Liver (tissue), 9 donors: Measurements from ENCODE around the gene ADM5. TPM values are rescaled to one million over a fixed set of nuclear protein-coding genes. Genes with fewer than 3 reads are reported as not detected.

ENCODE experiments used
- DNase-seq: peaks from one replicate; pipeline ENCODE4 v3.0.0-alpha.2; 2017; ENCODE audit warnings: low spot score
- H3K27ac ChIP-seq, 2 donors: one replicate each; pipeline ENCODE4 v1.7.0; 2013; ENCODE audit warnings: inconsistent platforms in 2 of 2, low read length in 2 of 2, control low read depth in 1 of 2, low read depth in 1 of 2, mild to moderate bottlenecking in 1 of 2
- H3K27me3 ChIP-seq, 4 donors: one replicate each; pipeline versions ENCODE4 v1.6.1 to v1.7.0; 2013; ENCODE audit warnings: low read length in 3 of 4, inconsistent platforms in 1 of 4, mild to moderate bottlenecking in 1 of 4, moderate library complexity in 1 of 4; ENCODE audit not compliant: control insufficient read depth in 4 of 4, insufficient read depth in 4 of 4
- H3K36me3 ChIP-seq, 4 donors: one replicate each; pipeline versions ENCODE4 v1.6.1 to v1.7.0; 2013; ENCODE audit warnings: low read length in 3 of 4, mild to moderate bottlenecking in 3 of 4, low read depth in 1 of 4, moderate library complexity in 1 of 4; ENCODE audit not compliant: control insufficient read depth in 4 of 4, insufficient read depth in 3 of 4
- H3K4me1 ChIP-seq, 4 donors: one replicate each; pipeline versions ENCODE4 v1.6.1 to v1.7.0; 2013; ENCODE audit warnings: low read length in 3 of 4, mild to moderate bottlenecking in 3 of 4, moderate library complexity in 1 of 4; ENCODE audit not compliant: control insufficient read depth in 4 of 4, insufficient read depth in 4 of 4
- H3K4me3 ChIP-seq, 3 donors: one replicate each; pipeline versions ENCODE4 v1.6.1 to v1.7.0; 2013; ENCODE audit warnings: low read length in 3 of 3, control low read depth in 1 of 3, low read depth in 1 of 3, mild to moderate bottlenecking in 1 of 3
- H3K9ac ChIP-seq, 2 donors: one replicate each; pipeline ENCODE4 v1.7.0; 2013; ENCODE audit warnings: low read length in 2 of 2, mild to moderate bottlenecking in 2 of 2, moderate library complexity in 2 of 2, control low read depth in 1 of 2, low read depth in 1 of 2
- H3K9me3 ChIP-seq, 4 donors: one replicate each; pipeline versions ENCODE4 v1.6.1 to v1.7.0; 2013; ENCODE audit warnings: low read length in 3 of 4; ENCODE audit not compliant: control insufficient read depth in 4 of 4
- CTCF ChIP-seq: fragments of 150-350 bp; IDR thresholded peaks from 2 replicates; pipeline ENCODE4 v1.5.1; 2017; ENCODE audit warnings: improper control_type of control experiment, low read depth, low read length; ENCODE audit not compliant: missing input control
- EGR1 ChIP-seq, 2 donors: IDR thresholded peaks; 2 replicates each; pipeline ENCODE4 v1.6.1; 2016 to 2018; ENCODE audit warnings: antibody characterized with exemption in 2 of 2, low read depth in 2 of 2
- FOXA1 ChIP-seq: IDR thresholded peaks from 2 replicates; pipeline ENCODE4 v1.6.1; 2016; ENCODE audit warnings: antibody characterized with exemption
- FOXA2 ChIP-seq: IDR thresholded peaks from 2 replicates; pipeline ENCODE4 v1.6.1; 2016; ENCODE audit warnings: antibody characterized with exemption
- GABPA ChIP-seq, 2 donors: IDR thresholded peaks in 1 of 2; conservative IDR thresholded peaks in 1 of 2; 2 replicates each; pipeline ENCODE4 v1.6.1; 2016; ENCODE audit warnings: antibody characterized with exemption in 2 of 2, mild to moderate bottlenecking in 1 of 2, moderate library complexity in 1 of 2
- HNF4A ChIP-seq, 2 donors: conservative IDR thresholded peaks; 2 replicates each; pipeline ENCODE4 v1.6.1; 2016; ENCODE audit warnings: antibody characterized with exemption in 2 of 2, mild to moderate bottlenecking in 2 of 2
- HNF4G ChIP-seq: IDR thresholded peaks from 2 replicates; pipeline ENCODE4 v1.6.1; 2016; ENCODE audit warnings: antibody characterized with exemption
- JUND ChIP-seq, 2 donors: IDR thresholded peaks; 2 replicates each; pipeline ENCODE4 v1.6.1; 2016; ENCODE audit warnings: antibody characterized with exemption in 2 of 2
- MAX ChIP-seq: IDR thresholded peaks from 2 replicates; pipeline ENCODE4 v1.6.1; 2016; ENCODE audit warnings: antibody characterized with exemption
- NR2F2 ChIP-seq: IDR thresholded peaks from 2 replicates; pipeline ENCODE4 v1.6.1; 2016; ENCODE audit warnings: antibody characterized with exemption
- RAD21 ChIP-seq, 2 donors: IDR thresholded peaks; 2 replicates each; pipeline ENCODE4 v1.6.1; 2016; ENCODE audit warnings: antibody characterized with exemption in 2 of 2, mild to moderate bottlenecking in 2 of 2
- REST ChIP-seq: IDR thresholded peaks from 2 replicates; pipeline ENCODE4 v1.6.1; 2016; ENCODE audit warnings: antibody characterized with exemption, mild to moderate bottlenecking
- RXRA ChIP-seq, 2 donors: IDR thresholded peaks; 2 replicates each; pipeline ENCODE4 v1.6.1; 2017 to 2018; ENCODE audit warnings: antibody characterized with exemption in 2 of 2, mild to moderate bottlenecking in 1 of 2
- SP1 ChIP-seq: IDR thresholded peaks from 2 replicates; pipeline ENCODE4 v1.6.1; 2018; ENCODE audit warnings: antibody characterized with exemption, mild to moderate bottlenecking
- TAF1 ChIP-seq: conservative IDR thresholded peaks from 2 replicates; pipeline ENCODE4 v1.6.1; 2016; ENCODE audit warnings: antibody characterized with exemption, mild to moderate bottlenecking
- YY1 ChIP-seq: IDR thresholded peaks from 2 replicates; pipeline ENCODE4 v1.6.1; 2016; ENCODE audit warnings: antibody characterized with exemption, mild to moderate bottlenecking
- WGBS: extraction: QIAGEN DNeasy Blood & Tissue Kit; methylation state at CpG from one replicate; pipeline ENCODE4 v1.1.7; 2013; 5-methylcytosine and 5-hydroxymethylcytosine counted together
- polyA plus RNA-seq, 2 donors: library from polyadenylated mRNA; stranded (reverse) in 1 of 2; unstranded in 1 of 2; fragments of 200-250 nt in 1 of 2; fragments of >200 nt in 1 of 2; fragmentation: Nextera tagmentation in 1 of 2; extraction: Ambion mirVana in 1 of 2; gene quantifications; one replicate each; pipeline versions ENCODE4 v1.2.1 to v1.2.3, GENCODE V29; 2013 to 2015
- total RNA-seq, 2 donors: library from RNA; depleted of rRNA; stranded (reverse); fragments of >200 nt; gene quantifications; one replicate each; pipeline ENCODE4 v1.2.3, GENCODE V29; 2014
- TF ChIP-seq, protein P1 (sequence below): IDR thresholded peaks from 2 replicates; pipeline ENCODE4 v1.6.1; 2016; ENCODE audit warnings: antibody characterized with exemption
- TF ChIP-seq, protein P2 (sequence below): IDR thresholded peaks from 2 replicates; pipeline ENCODE4 v1.6.1; 2016; ENCODE audit warnings: antibody characterized with exemption
- donor health status: healthy.
- donor health status: healthy.
- donor health status: healthy.
- donor health status: healthy.
- donor health status: healthy.

ADM5 gene
- total and polyA plus RNA-seq, 4 donors = 0.11 to 0.84 (median 0.26) TPM

DNA sequence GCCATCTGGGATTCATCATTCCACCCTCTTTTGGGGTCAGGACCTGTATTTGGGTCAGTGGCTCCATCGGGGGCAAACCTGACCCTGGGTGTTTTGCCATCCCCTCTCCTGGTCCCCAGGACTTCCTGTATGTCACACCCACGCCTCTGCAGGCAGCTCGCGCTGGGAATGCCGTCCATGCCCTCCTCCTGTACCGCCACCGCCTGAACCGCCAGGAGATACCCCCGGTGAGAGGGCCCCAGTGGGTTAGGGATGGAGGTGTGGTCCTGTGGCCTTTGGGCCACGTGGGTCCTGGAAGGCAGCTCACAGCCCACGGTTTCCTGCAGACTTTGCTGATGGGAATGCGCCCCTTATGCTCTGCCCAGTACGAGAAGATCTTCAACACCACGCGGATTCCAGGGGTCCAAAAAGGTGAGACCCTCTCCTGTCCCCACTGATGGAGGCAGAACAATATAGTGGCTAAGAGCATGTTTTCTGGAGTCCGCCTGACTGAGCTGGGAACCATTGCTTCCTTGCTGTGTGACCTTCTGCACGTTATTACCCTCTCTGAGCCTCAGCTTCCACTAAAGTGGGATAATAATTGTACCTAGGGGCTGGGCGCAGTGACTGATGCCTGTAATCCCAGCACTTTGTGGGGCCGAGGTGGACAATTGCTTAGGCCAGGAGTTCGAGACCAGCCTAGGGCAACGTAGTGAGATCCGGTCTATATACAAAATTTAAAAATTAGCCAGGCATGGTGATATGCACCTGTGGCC lies 15.7 kb downstream of the ADM5 start:
- no peaks in the 10 kb centered on the region for H3K36me3 ChIP-seq
- 92% methylated on average over 22 of the region's 22 CpGs for WGBS
- no peak for TF ChIP-seq YY1
- no peak for TF ChIP-seq FOXA1
- no peak for TF ChIP-seq HNF4A (conservative IDR thresholded peaks at IDR 0.05)
- no peak for TF ChIP-seq REST
- no peak for TF ChIP-seq EGR1 (IDR thresholded peaks at IDR 0.05; ENCODE audit: low read depth in 2 of 2)
- no peak for TF ChIP-seq RXRA (IDR thresholded peaks at IDR 0.05)
- TF ChIP-seq GABPA (IDR thresholded peaks at IDR 0.05 in 1 of 2, conservative IDR thresholded peaks at IDR 0.05 in 1 of 2) = no peak
- TF ChIP-seq HNF4G = no peak
- TF ChIP-seq MAX = no peak
- TF ChIP-seq SP1 = no peak
- no peak for TF ChIP-seq CTCF
- no peak for TF ChIP-seq NR2F2
- TF ChIP-seq, protein P1, sequence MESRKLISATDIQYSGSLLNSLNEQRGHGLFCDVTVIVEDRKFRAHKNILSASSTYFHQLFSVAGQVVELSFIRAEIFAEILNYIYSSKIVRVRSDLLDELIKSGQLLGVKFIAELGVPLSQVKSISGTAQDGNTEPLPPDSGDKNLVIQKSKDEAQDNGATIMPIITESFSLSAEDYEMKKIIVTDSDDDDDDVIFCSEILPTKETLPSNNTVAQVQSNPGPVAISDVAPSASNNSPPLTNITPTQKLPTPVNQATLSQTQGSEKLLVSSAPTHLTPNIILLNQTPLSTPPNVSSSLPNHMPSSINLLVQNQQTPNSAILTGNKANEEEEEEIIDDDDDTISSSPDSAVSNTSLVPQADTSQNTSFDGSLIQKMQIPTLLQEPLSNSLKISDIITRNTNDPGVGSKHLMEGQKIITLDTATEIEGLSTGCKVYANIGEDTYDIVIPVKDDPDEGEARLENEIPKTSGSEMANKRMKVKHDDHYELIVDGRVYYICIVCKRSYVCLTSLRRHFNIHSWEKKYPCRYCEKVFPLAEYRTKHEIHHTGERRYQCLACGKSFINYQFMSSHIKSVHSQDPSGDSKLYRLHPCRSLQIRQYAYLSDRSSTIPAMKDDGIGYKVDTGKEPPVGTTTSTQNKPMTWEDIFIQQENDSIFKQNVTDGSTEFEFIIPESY = no peak
- H3K27me3 ChIP-seq = no peaks in the 10 kb centered on the region
- no peaks in the 10 kb centered on the region for H3K9me3 ChIP-seq
- no peaks in the 10 kb centered on the region for H3K4me1 ChIP-seq
- no peak overlapping the region for H3K9ac ChIP-seq
- no peak overlapping the region for H3K27ac ChIP-seq
- DNase-seq = no peak
- H3K4me3 ChIP-seq = no peak overlapping the region

GRCh38 chr19:49705919-49706318 lies 16.5 kb downstream of the ADM5 start:
- H3K9me3 ChIP-seq = no peaks in the 10 kb centered on the region
- no peak overlapping the region for H3K4me3 ChIP-seq
- H3K27ac ChIP-seq = no peak overlapping the region
- H3K36me3 ChIP-seq = no peaks in the 10 kb centered on the region
- DNase-seq = no peak
- H3K9ac ChIP-seq = no peak overlapping the region
- H3K4me1 ChIP-seq = no peaks in the 10 kb centered on the region
- no peaks in the 10 kb centered on the region for H3K27me3 ChIP-seq
- WGBS = 87% methylated on average over 16 of the region's 16 CpGs
- TF ChIP-seq EGR1 (IDR thresholded peaks at IDR 0.05; ENCODE audit: low read depth in 2 of 2) (no peak), RAD21 (IDR thresholded peaks at IDR 0.05) (no peak), JUND (IDR thresholded peaks at IDR 0.05) (no peak), GABPA (IDR thresholded peaks at IDR 0.05 in 1 of 2, conservative IDR thresholded peaks at IDR 0.05 in 1 of 2) (no peak), CTCF (no peak), HNF4A (conservative IDR thresholded peaks at IDR 0.05) (no peak), HNF4G (no peak), NR2F2 (no peak), RXRA (IDR thresholded peaks at IDR 0.05) (no peak), MAX (no peak), FOXA2 (no peak), TAF1 (no peak)
- TF ChIP-seq, protein P2, sequence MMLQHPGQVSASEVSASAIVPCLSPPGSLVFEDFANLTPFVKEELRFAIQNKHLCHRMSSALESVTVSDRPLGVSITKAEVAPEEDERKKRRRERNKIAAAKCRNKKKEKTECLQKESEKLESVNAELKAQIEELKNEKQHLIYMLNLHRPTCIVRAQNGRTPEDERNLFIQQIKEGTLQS = no peak
